H1 (cell line): ENCODE results near the gene ZNF101. TPM values are rescaled to one million over a fixed set of nuclear protein-coding genes. Genes with fewer than 3 reads are reported as not detected.

Experiments
- CTCF ChIA-PET: fragments of 300-600 bp; sonication (Branson Sonifier 250); formaldehyde crosslinking; loops from one replicate; lab custom pipeline; 2021; ENCODE audit not compliant: partially characterized antibody; lab: Charles Lee
- POLR2A ChIA-PET: fragments of 300-600 bp; sonication (Branson Sonifier 250); formaldehyde crosslinking; loops from one replicate; lab custom pipeline; 2021; ENCODE audit warnings: inconsistent platforms; ENCODE audit not compliant: partially characterized antibody; lab: Charles Lee
- DNase-seq, 2 experiments: peaks; one replicate each; pipeline versions ENCODE4 v3.0.0 to v3.0.0-alpha.2; 2010 to 2022; ENCODE audit warnings: low spot score in 2 of 2, low read depth in 1 of 2, mixed read lengths in 1 of 2
- FAIRE-seq: peaks from 2 replicates; lab custom pipeline; 2011; peaks lifted over from hg19 to GRCh38; lab: Jason Lieb, UNC
- H2AFZ ChIP-seq: 2 replicates; pipeline ENCODE4 v1.8.1; 2012; ENCODE audit warnings: low read length, inconsistent platforms
- H2AK5ac ChIP-seq: 2 replicates; pipeline ENCODE4 v1.6.1; 2013; ENCODE audit warnings: low read depth, low read length
- H2BK120ac ChIP-seq: replicated peaks from 2 replicates; pipeline ENCODE3; 2013; ENCODE audit warnings: low read depth, low read length, inconsistent platforms
- H2BK12ac ChIP-seq: 2 replicates; pipeline ENCODE4 v1.6.1; 2013; ENCODE audit warnings: low read depth, low read length
- H2BK15ac ChIP-seq: 2 replicates; pipeline ENCODE4 v1.6.1; 2013; ENCODE audit warnings: low read length
- H2BK20ac ChIP-seq: 2 replicates; pipeline ENCODE4 v1.6.1; 2013; ENCODE audit warnings: low read length
- H2BK5ac ChIP-seq: 2 replicates; pipeline ENCODE4 v1.6.1; 2013; ENCODE audit warnings: low read depth, low read length
- H3K14ac ChIP-seq: 2 replicates; pipeline ENCODE4 v1.6.1; 2013; ENCODE audit warnings: inconsistent platforms; ENCODE audit not compliant: insufficient read length
- H3K18ac ChIP-seq: 2 replicates; pipeline ENCODE4 v1.6.1; 2013; ENCODE audit warnings: low read length; ENCODE audit errors: extremely low read depth
- H3K23ac ChIP-seq: 2 replicates; pipeline ENCODE4 v1.6.1; 2013; ENCODE audit warnings: inconsistent platforms; ENCODE audit not compliant: insufficient read length
- H3K23me2 ChIP-seq: 2 replicates; pipeline ENCODE4 v1.6.1; 2013; ENCODE audit warnings: low read depth, low read length
- H3K27ac ChIP-seq: 2 replicates; pipeline ENCODE4 v1.6.1; 2011; ENCODE audit warnings: low read depth, low read length, inconsistent platforms
- H3K27me3 ChIP-seq, 4 experiments: replicated peaks in 1 of 4; 1 replicate in 1 of 4; 2 replicates in 3 of 4; pipeline versions ENCODE4 v1.6.1 to v1.8.1; 2011 to 2013; ENCODE audit warnings: low read length in 3 of 4, mild to moderate bottlenecking in 3 of 4, inconsistent platforms in 2 of 4, mixed read lengths in 2 of 4, moderate library complexity in 1 of 4; ENCODE audit not compliant: control insufficient read depth in 3 of 4, insufficient read depth in 3 of 4; ENCODE audit errors: extremely low read depth in 1 of 4
- H3K36me3 ChIP-seq, 4 experiments: 2 replicates each; pipeline versions ENCODE4 v1.6.1 to v1.8.1; 2011 to 2013; ENCODE audit warnings: mild to moderate bottlenecking in 4 of 4, low read length in 3 of 4, moderate library complexity in 2 of 4, control low read depth in 1 of 4, inconsistent platforms in 1 of 4; ENCODE audit not compliant: insufficient read depth in 4 of 4, control insufficient read depth in 2 of 4
- H3K4ac ChIP-seq: replicated peaks from 2 replicates; pipeline ENCODE3; 2013; ENCODE audit warnings: low read length, low read depth, mixed read lengths, inconsistent platforms; ENCODE audit not compliant: insufficient read length
- H3K4me1 ChIP-seq, 4 experiments: replicated peaks in 1 of 4; 1 replicate in 1 of 4; 2 replicates in 3 of 4; pipeline versions ENCODE4 v1.6.1 to v1.8.1; 2011 to 2013; ENCODE audit warnings: low read length in 3 of 4, inconsistent platforms in 2 of 4, mixed read lengths in 1 of 4; ENCODE audit not compliant: insufficient read depth in 4 of 4, control insufficient read depth in 3 of 4
- H3K4me2 ChIP-seq, 2 experiments: 2 replicates each; pipeline versions ENCODE4 v1.6.1 to v1.8.1; 2011 to 2013; ENCODE audit warnings: low read depth in 2 of 2, low read length in 2 of 2, control low read depth in 1 of 2, inconsistent platforms in 1 of 2, mild to moderate bottlenecking in 1 of 2; ENCODE audit not compliant: insufficient read depth in 1 of 2
- H3K4me3 ChIP-seq, 4 experiments: fragments of 200-600, 300-600 bp in 1 of 4; sonication (generic), shearing (Covaris generic), sonication (Bioruptor Twin) in 1 of 4; 2 replicates each; pipeline versions ENCODE4 v1.5.1 to v1.8.1; 2011 to 2016; ENCODE audit warnings: low read length in 4 of 4, low read depth in 3 of 4, control low read depth in 2 of 4, inconsistent platforms in 2 of 4, mild to moderate bottlenecking in 2 of 4, mixed read lengths in 1 of 4, moderate library complexity in 1 of 4; ENCODE audit not compliant: insufficient read depth in 2 of 4; ENCODE audit errors: extremely low read depth in 1 of 4
- H3K56ac ChIP-seq: replicated peaks from 2 replicates; pipeline ENCODE3; 2013; ENCODE audit warnings: low read depth, mild to moderate bottlenecking, mixed read lengths, low read length, inconsistent platforms; ENCODE audit not compliant: insufficient read length
- H3K79me1 ChIP-seq: 2 replicates; pipeline ENCODE4 v1.6.1; 2013; ENCODE audit warnings: low read depth, low read length, control low read depth
- H3K79me2 ChIP-seq, 2 experiments: 2 replicates each; pipeline versions ENCODE4 v1.6.1 to v1.8.1; 2012 to 2013; ENCODE audit warnings: low read length in 2 of 2, mild to moderate bottlenecking in 2 of 2, inconsistent platforms in 1 of 2; ENCODE audit not compliant: insufficient read depth in 2 of 2, control insufficient read depth in 1 of 2
- H3K9ac ChIP-seq, 4 experiments: replicated peaks in 1 of 4; 1 replicate in 1 of 4; 2 replicates in 3 of 4; pipeline versions ENCODE4 v1.6.1 to v1.8.1; 2011 to 2013; ENCODE audit warnings: low read depth in 3 of 4, low read length in 3 of 4, control low read depth in 2 of 4, mild to moderate bottlenecking in 2 of 4, moderate library complexity in 2 of 4, inconsistent platforms in 1 of 4; ENCODE audit errors: extremely low read depth in 1 of 4
- H3K9me3 ChIP-seq, 2 experiments: 2 replicates each; pipeline versions ENCODE4 v1.6.1 to v1.8.1; 2012 to 2013; ENCODE audit warnings: mild to moderate bottlenecking in 2 of 2, moderate library complexity in 2 of 2, control low read depth in 1 of 2, inconsistent platforms in 1 of 2, low read depth in 1 of 2, low read length in 1 of 2, mixed read lengths in 1 of 2; ENCODE audit not compliant: insufficient read depth in 2 of 2
- H4K20me1 ChIP-seq, 2 experiments: replicated peaks in 1 of 2; 2 replicates each; pipeline versions ENCODE3 to v1.8.1; 2011 to 2013; ENCODE audit warnings: inconsistent platforms in 2 of 2, low read length in 2 of 2, mild to moderate bottlenecking in 1 of 2; ENCODE audit not compliant: insufficient read depth in 2 of 2, control insufficient read depth in 1 of 2
- H4K5ac ChIP-seq: 2 replicates; pipeline ENCODE4 v1.6.1; 2013; ENCODE audit warnings: low read length, low read depth, mixed read lengths, inconsistent platforms; ENCODE audit not compliant: insufficient read length
- H4K8ac ChIP-seq: 2 replicates; pipeline ENCODE4 v1.8.0; 2013; ENCODE audit warnings: mild to moderate bottlenecking, moderate library complexity, low read length, inconsistent platforms; ENCODE audit not compliant: insufficient read depth; ENCODE audit errors: extremely low read depth
- H4K91ac ChIP-seq: replicated peaks from 2 replicates; pipeline ENCODE3; 2013; ENCODE audit warnings: low read length, mixed read lengths, inconsistent platforms; ENCODE audit not compliant: insufficient read length
- KDM4A ChIP-seq: IDR thresholded peaks from one replicate; pipeline ENCODE4 v1.7.1; 2012; ENCODE audit warnings: low read depth, mild to moderate bottlenecking, moderate library complexity, low read length, inconsistent platforms; ENCODE audit not compliant: severe bottlenecking
- SIRT6 ChIP-seq: IDR thresholded peaks from one replicate; pipeline ENCODE4 v1.7.1; 2012; ENCODE audit warnings: low read length, inconsistent platforms
- WGBS, 2 experiments: shearing (Covaris generic) in 1 of 2; methylation state at CpG; one replicate each; pipeline versions ENCODE4 v1.1.6 to v1.1.7; 2013 to 2015; ENCODE audit warnings: low lambda C conversion rate in 2 of 2, mixed read lengths in 2 of 2, inconsistent platforms in 1 of 2, low coverage in 1 of 2, missing lambda C conversion rate in 1 of 2; ENCODE audit not compliant: insufficient replicate concordance in 2 of 2, insufficient coverage in 1 of 2, insufficient read length in 1 of 2; ENCODE audit errors: extremely low coverage in 1 of 2, missing lambda C conversion rate in 1 of 2; 5-methylcytosine and 5-hydroxymethylcytosine counted together
- polyA plus RNA-seq, 7 experiments: library from polyadenylated mRNA; depleted of rRNA in 3 of 7; stranded (reverse) in 5 of 7; unstranded in 2 of 7; fragments of >200 nt in 5 of 7; fragments of 200-250 nt in 2 of 7; gene quantifications; 1 replicate in 5 of 7; 2 replicates in 1 of 7; 4 replicates in 1 of 7; pipeline versions ENCODE4 v1.2.1 to v1.2.3, GENCODE V29; 2011 to 2013; ENCODE audit warnings: missing spikeins in 2 of 7, mixed read lengths in 2 of 7
- total RNA-seq: library from RNA; stranded (reverse); fragmentation: NEBNext Ultra II Directional; extraction: Animal tissue kit (Norgen Biotek cat#: 25700); gene quantifications from 2 replicates; pipeline ENCODE4 v1.2.1, GENCODE V29; 2021
- TF ChIP-seq, protein P1 (sequence below): IDR thresholded peaks from 2 replicates; pipeline ENCODE4 v1.6.1; 2012; ENCODE audit warnings: inconsistent platforms

ZNF101 gene
- total and polyA plus RNA-seq, 2 of the 8 experiments (the other 6 are each of a cell fraction or from before 2014, with no cell fraction given) = 13.0 to 50.9 TPM

DNA sequence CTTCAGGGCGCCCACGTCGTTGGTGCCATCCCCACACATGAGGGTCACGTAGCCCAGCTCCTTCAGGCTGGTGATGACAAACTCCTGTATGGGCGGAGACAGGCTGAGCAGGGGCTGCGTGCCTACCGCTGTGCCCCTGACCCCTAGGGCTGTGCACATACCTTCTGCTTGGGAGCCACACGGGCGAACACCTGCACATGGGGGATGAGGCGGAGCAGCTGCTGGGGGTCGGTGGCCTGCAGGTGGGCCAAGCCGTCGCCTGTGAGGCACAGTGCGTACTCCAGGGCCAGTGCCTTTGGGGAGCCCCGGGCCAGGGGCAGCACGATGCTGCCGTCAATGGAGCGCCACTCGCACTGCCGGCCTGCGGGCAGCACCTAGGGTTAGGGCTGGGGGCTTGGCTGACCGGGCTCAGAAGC lies 19.1 kb upstream of the ZNF101 start:
- H3K27me3 ChIP-seq = no peaks in the 10 kb centered on the region
- H4K8ac ChIP-seq = no peak overlapping the region
- no peak overlapping the region for H4K5ac ChIP-seq
- no peak overlapping the region for H3K14ac ChIP-seq
- no peak overlapping the region for H2BK15ac ChIP-seq
- TF ChIP-seq, protein P1, sequence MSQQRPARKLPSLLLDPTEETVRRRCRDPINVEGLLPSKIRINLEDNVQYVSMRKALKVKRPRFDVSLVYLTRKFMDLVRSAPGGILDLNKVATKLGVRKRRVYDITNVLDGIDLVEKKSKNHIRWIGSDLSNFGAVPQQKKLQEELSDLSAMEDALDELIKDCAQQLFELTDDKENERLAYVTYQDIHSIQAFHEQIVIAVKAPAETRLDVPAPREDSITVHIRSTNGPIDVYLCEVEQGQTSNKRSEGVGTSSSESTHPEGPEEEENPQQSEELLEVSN = no peak
- TF ChIP-seq KDM4A (no peak), SIRT6 (no peak)
- FAIRE-seq (no peak), DNase-seq (no peak)
- H3K23ac ChIP-seq = no peak overlapping the region
- H4K20me1 ChIP-seq = peaks cover 7 to 19% of the 10 kb centered on the region in 2 experiments
- no peak overlapping the region for H3K56ac ChIP-seq
- H3K23me2 ChIP-seq = no peaks in the 10 kb centered on the region
- H3K4ac ChIP-seq = no peak overlapping the region
- H2BK12ac ChIP-seq = no peak overlapping the region
- no peak overlapping the region for H3K4me3 ChIP-seq
- H2BK120ac ChIP-seq = no peak overlapping the region
- H3K36me3 ChIP-seq = peaks cover 36 to 83% (median 64%) of the 10 kb centered on the region in 4 experiments
- POLR2A ChIA-PET = interaction anchor here (0.6 to 2.0 kb wide), 8 partner anchors 8 to 139 kb away, joined by 3 to 5 read pairs (median 3); no protein-coding TSS in a partner anchor
- H2AFZ ChIP-seq = no peak overlapping the region
- H3K4me2 ChIP-seq = no peak overlapping the region
- H2BK20ac ChIP-seq = no peak overlapping the region
- no peak overlapping the region for H3K18ac ChIP-seq
- CTCF ChIA-PET = interaction anchor here (5.7 kb wide), 1 partner anchor 96 kb away, joined by 38 read pairs; no protein-coding TSS in a partner anchor
- H3K9ac ChIP-seq = no peak overlapping the region
- no peak overlapping the region for H4K91ac ChIP-seq
- H3K27ac ChIP-seq = no peak overlapping the region
- H2AK5ac ChIP-seq = no peak overlapping the region
- H2BK5ac ChIP-seq = no peak overlapping the region
- 95% methylated on average over 21 of the region's 22 CpGs; no CpG with 5 or more reads in 1 of the 2 experiments for WGBS, 2 experiments
- no peaks in the 10 kb centered on the region for H3K4me1 ChIP-seq
- no peaks in the 10 kb centered on the region for H3K9me3 ChIP-seq
- 0 out of 2 replicates have a peak, but pooled peaks cover 2% of the 10 kb centered on the region for H3K79me1 ChIP-seq
- no peaks in the 10 kb centered on the region for H3K79me2 ChIP-seq
